Neural progenitor cell (in vitro differentiated cells): ENCODE results near the gene C1GALT1. TPM values are rescaled to one million over a fixed set of nuclear protein-coding genes. Genes with fewer than 3 reads are reported as not detected.

Source experiments
- DNase-seq: peaks from one replicate; pipeline ENCODE4 v3.0.0-alpha.2; 2016; ENCODE audit warnings: low spot score
- H2AFZ ChIP-seq: fragments of 200-600 bp; sonication (generic); replicated peaks from 2 replicates; pipeline ENCODE4 v1.6.1; 2016; ENCODE audit warnings: antibody characterized with exemption
- H3F3A ChIP-seq: fragments of 200-600 bp; sonication (generic); 2 replicates; pipeline ENCODE4 v1.6.1; 2016; ENCODE audit warnings: antibody characterized with exemption, low read depth
- H3K27ac ChIP-seq: fragments of 200-600 bp; sonication (generic); 2 replicates; pipeline ENCODE4 v1.5.1; 2016; ENCODE audit warnings: mild to moderate bottlenecking
- H3K27me3 ChIP-seq: fragments of 200-600 bp; sonication (generic); 2 replicates; pipeline ENCODE4 v1.6.1; 2016; ENCODE audit warnings: mild to moderate bottlenecking, moderate library complexity
- H3K36me3 ChIP-seq: fragments of 200-600 bp; sonication (generic); 2 replicates; pipeline ENCODE4 v1.5.1; 2016
- H3K4me1 ChIP-seq: fragments of 200-600 bp; sonication (generic); 2 replicates; pipeline ENCODE4 v1.6.1; 2016; ENCODE audit warnings: mixed run types
- H3K4me2 ChIP-seq: fragments of 200-600 bp; sonication (generic); 2 replicates; pipeline ENCODE4 v1.6.1; 2016
- H3K4me3 ChIP-seq: fragments of 200-600 bp; sonication (generic); 2 replicates; pipeline ENCODE4 v1.5.1; 2016
- H3K79me2 ChIP-seq: fragments of 200-600 bp; sonication (generic); 2 replicates; pipeline ENCODE4 v1.6.1; 2016; ENCODE audit warnings: low read depth
- H3K9ac ChIP-seq: fragments of 200-600 bp; sonication (generic); 2 replicates; pipeline ENCODE4 v1.6.1; 2016
- H3K9me3 ChIP-seq: fragments of 200-600 bp; sonication (generic); 2 replicates; pipeline ENCODE4 v1.5.1; 2016; ENCODE audit warnings: low read depth
- H4K20me1 ChIP-seq: fragments of 200-600 bp; sonication (generic); 2 replicates; pipeline ENCODE4 v1.6.1; 2016; ENCODE audit warnings: low read depth
- H3K27ac Mint-ChIP-seq: 3 replicates; pipeline ENCODE4 v1.8.0; 2021; ENCODE audit warnings: mixed read lengths
- H3K27me3 Mint-ChIP-seq: 2 replicates; pipeline ENCODE4 v1.8.0; 2022; ENCODE audit warnings: low read depth, mild to moderate bottlenecking, inconsistent platforms, moderate library complexity, mixed read lengths; ENCODE audit not compliant: insufficient read depth
- H3K36me3 Mint-ChIP-seq: 3 replicates; pipeline ENCODE4 v1.8.0; 2021; ENCODE audit warnings: mixed read lengths
- H3K4me1 Mint-ChIP-seq: 3 replicates; pipeline ENCODE4 v1.8.0; 2021; ENCODE audit warnings: mixed read lengths
- H3K4me3 Mint-ChIP-seq: 3 replicates; pipeline ENCODE4 v1.8.0; 2021; ENCODE audit warnings: mild to moderate bottlenecking, moderate library complexity, mixed read lengths
- H3K9me3 Mint-ChIP-seq: 3 replicates; pipeline ENCODE4 v1.8.0; 2020; ENCODE audit warnings: mixed read lengths
- EZH2 ChIP-seq: fragments of 200-600 bp; sonication (generic); IDR thresholded peaks from 2 replicates; pipeline ENCODE4 v1.6.1; 2017; ENCODE audit warnings: antibody characterized with exemption, mild to moderate bottlenecking, moderate library complexity
- EZH2phosphoT487 ChIP-seq: fragments of 200-600 bp; sonication (generic); IDR thresholded peaks from 2 replicates; pipeline ENCODE4 v1.6.1; 2017; ENCODE audit warnings: antibody characterized with exemption
- total RNA-seq: library from RNA; depleted of rRNA; stranded (reverse); fragments of >200 nt; gene quantifications from 2 replicates; pipeline ENCODE4 v1.2.3, GENCODE V29; 2015; ENCODE audit warnings: low replicate concordance
- TF ChIP-seq, protein P1 (sequence below): fragments of 200-600 bp; sonication (generic); IDR thresholded peaks from 2 replicates; pipeline ENCODE4 v1.5.1; 2017; ENCODE audit warnings: antibody characterized with exemption, mild to moderate bottlenecking

C1GALT1 gene
- total RNA-seq, 1 donor from 2014 or later = 59.2 TPM

DNA sequence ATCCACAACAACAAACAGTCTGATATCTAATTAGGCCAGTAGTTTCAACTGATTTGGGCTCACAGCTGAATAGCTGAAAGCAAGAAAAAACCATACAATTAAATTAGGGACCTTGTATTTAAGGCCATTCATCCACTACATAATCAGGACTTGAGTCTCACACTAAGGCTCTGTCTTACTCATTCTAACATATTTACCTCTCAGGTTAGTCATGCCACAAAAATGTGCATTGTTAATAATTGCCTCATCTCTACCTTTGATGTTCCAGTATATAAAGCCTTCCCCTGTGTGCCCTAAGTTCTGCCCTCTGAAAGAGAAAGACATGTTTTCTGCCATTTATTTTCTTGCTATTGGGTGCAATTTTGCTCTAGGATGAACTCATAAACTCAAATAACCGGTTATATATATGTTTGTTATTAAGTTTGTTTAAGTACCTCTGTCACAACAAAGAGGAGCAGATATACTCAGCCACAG, 5.3 kb upstream of the C1GALT1 start:
- no peak overlapping the region for H3K4me3 ChIP-seq
- no peaks in the 10 kb centered on the region for H3K36me3 ChIP-seq
- H3K4me1 Mint-ChIP-seq = peaks cover 14% of the 10 kb centered on the region
- no peaks in the 10 kb centered on the region for H4K20me1 ChIP-seq
- no peaks in the 10 kb centered on the region for H3K27me3 ChIP-seq
- peaks cover 5% of the 10 kb centered on the region for H3K27me3 Mint-ChIP-seq
- H3F3A ChIP-seq = peaks cover 24% of the 10 kb centered on the region
- peak; percentile 29 for DNase-seq
- peaks cover 3% of the 10 kb centered on the region for H3K9me3 Mint-ChIP-seq
- peak overlapping the region; percentile 56 for H3K4me2 ChIP-seq
- H3K9me3 ChIP-seq = no peaks in the 10 kb centered on the region
- peak overlapping the region; percentile 19 for H3K27ac Mint-ChIP-seq
- no peaks in the 10 kb centered on the region for H3K79me2 ChIP-seq
- H3K27ac ChIP-seq = peak overlapping the region; percentile 69
- peak overlapping the region; percentile 3 for H2AFZ ChIP-seq
- TF ChIP-seq EZH2 = no peak
- TF ChIP-seq, protein P1, sequence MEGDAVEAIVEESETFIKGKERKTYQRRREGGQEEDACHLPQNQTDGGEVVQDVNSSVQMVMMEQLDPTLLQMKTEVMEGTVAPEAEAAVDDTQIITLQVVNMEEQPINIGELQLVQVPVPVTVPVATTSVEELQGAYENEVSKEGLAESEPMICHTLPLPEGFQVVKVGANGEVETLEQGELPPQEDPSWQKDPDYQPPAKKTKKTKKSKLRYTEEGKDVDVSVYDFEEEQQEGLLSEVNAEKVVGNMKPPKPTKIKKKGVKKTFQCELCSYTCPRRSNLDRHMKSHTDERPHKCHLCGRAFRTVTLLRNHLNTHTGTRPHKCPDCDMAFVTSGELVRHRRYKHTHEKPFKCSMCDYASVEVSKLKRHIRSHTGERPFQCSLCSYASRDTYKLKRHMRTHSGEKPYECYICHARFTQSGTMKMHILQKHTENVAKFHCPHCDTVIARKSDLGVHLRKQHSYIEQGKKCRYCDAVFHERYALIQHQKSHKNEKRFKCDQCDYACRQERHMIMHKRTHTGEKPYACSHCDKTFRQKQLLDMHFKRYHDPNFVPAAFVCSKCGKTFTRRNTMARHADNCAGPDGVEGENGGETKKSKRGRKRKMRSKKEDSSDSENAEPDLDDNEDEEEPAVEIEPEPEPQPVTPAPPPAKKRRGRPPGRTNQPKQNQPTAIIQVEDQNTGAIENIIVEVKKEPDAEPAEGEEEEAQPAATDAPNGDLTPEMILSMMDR = no peak
- TF ChIP-seq EZH2phosphoT487 = no peak
- no peaks in the 10 kb centered on the region for H3K36me3 Mint-ChIP-seq
- no peak overlapping the region for H3K4me3 Mint-ChIP-seq
- no peak overlapping the region for H3K9ac ChIP-seq
- peaks cover 34% of the 10 kb centered on the region for H3K4me1 ChIP-seq

GRCh38 chr7:7178081-7178480, 4.3 kb upstream of the C1GALT1 start:
- Histone ChIP-seq H3K4me2 (no peak overlapping the region), H4K20me1 (no peaks in the 10 kb centered on the region), H3K36me3 (no peaks in the 10 kb centered on the region), H2AFZ (no peak overlapping the region), H3K9me3 (no peaks in the 10 kb centered on the region), H3K27me3 (no peaks in the 10 kb centered on the region), H3K27ac (no peak overlapping the region), H3K4me3 (no peak overlapping the region), H3F3A (peaks cover 30% of the 10 kb centered on the region), H3K79me2 (peaks cover 1% of the 10 kb centered on the region), H3K4me1 (peaks cover 34% of the 10 kb centered on the region), H3K9ac (no peak overlapping the region)
- TF ChIP-seq EZH2 (no peak), EZH2phosphoT487 (no peak)
- TF ChIP-seq, protein P1 = no peak
- peaks cover 5% of the 10 kb centered on the region for H3K27me3 Mint-ChIP-seq
- peaks cover 3% of the 10 kb centered on the region for H3K9me3 Mint-ChIP-seq
- H3K27ac Mint-ChIP-seq = no peak overlapping the region
- no peak overlapping the region for H3K4me3 Mint-ChIP-seq
- H3K36me3 Mint-ChIP-seq = no peaks in the 10 kb centered on the region
- DNase-seq = no peak
- peaks cover 14% of the 10 kb centered on the region for H3K4me1 Mint-ChIP-seq

DNA sequence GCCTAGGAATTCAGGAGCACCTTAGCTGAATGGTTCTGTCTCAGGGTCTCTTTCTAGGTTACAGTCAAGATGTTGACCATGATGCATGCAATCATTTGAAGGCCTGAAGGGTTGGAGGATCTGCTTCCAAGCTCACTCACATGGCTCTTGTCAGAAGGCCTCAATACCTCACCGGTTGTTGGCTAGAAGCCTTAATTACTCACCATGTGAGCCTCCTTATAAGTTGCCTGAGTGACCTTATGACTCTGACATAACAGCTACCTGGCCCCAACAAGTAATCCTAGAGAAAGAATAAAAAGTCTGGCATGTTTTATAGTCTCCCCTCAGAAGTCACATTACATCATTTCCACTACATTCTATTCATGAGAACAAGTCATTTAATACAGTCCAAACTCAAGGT, 3.4 kb upstream of the C1GALT1 start:
- Mint-ChIP-seq H3K27me3 (peaks cover 5% of the 10 kb centered on the region), H3K9me3 (peaks cover 3% of the 10 kb centered on the region), H3K36me3 (no peaks in the 10 kb centered on the region), H3K4me1 (peaks cover 19% of the 10 kb centered on the region), H3K4me3 (no peak overlapping the region), H3K27ac (no peak overlapping the region)
- no peaks in the 10 kb centered on the region for H3K36me3 ChIP-seq
- H3K9me3 ChIP-seq = no peaks in the 10 kb centered on the region
- H3K79me2 ChIP-seq = peaks cover 9% of the 10 kb centered on the region
- no peak overlapping the region for H3K4me2 ChIP-seq
- H3K27ac ChIP-seq = no peak overlapping the region
- H3K4me3 ChIP-seq = no peak overlapping the region
- no peak for DNase-seq
- no peak overlapping the region for H3K9ac ChIP-seq
- H3K27me3 ChIP-seq = no peaks in the 10 kb centered on the region
- no peaks in the 10 kb centered on the region for H4K20me1 ChIP-seq
- peaks cover 37% of the 10 kb centered on the region for H3K4me1 ChIP-seq
- no peak for TF ChIP-seq EZH2
- no peak for TF ChIP-seq EZH2phosphoT487
- TF ChIP-seq, protein P1 = no peak
- no peak overlapping the region for H2AFZ ChIP-seq
- peaks cover 36% of the 10 kb centered on the region for H3F3A ChIP-seq
